Neural cell (in vitro differentiated cells): ENCODE data around the gene CDK12. TPM values are rescaled to one million over a fixed set of nuclear protein-coding genes. Genes with fewer than 3 reads are reported as not detected.

Source experiments
- H2AFZ ChIP-seq: fragments of 200-600, 300-800 bp; sonication (generic), shearing (Covaris generic); 2 replicates; pipeline ENCODE4 v1.6.0; 2014; ENCODE audit warnings: low read depth, mild to moderate bottlenecking, antibody characterized with exemption, low read length, moderate library complexity
- H3F3A ChIP-seq: fragments of 200-600 bp; shearing (Covaris generic); 2 replicates; pipeline ENCODE4 v1.6.1; 2016; ENCODE audit warnings: mild to moderate bottlenecking, moderate library complexity, mixed read lengths, antibody characterized with exemption, low read length; ENCODE audit not compliant: insufficient read depth, poor library complexity, severe bottlenecking
- H3K27ac ChIP-seq: fragments of 200-600, 300-800 bp; sonication (generic), shearing (Covaris generic); 2 replicates; pipeline ENCODE4 v1.5.1; 2014; ENCODE audit warnings: mild to moderate bottlenecking, low read length, moderate library complexity
- H3K27me3 ChIP-seq: fragments of 300-800, 200-600 bp; sonication (generic), shearing (Covaris generic); 2 replicates; pipeline ENCODE4 v1.6.0; 2014; ENCODE audit warnings: mild to moderate bottlenecking, low read depth, low read length, moderate library complexity; ENCODE audit not compliant: insufficient read depth
- H3K36me3 ChIP-seq: fragments of 300-800, 200-600 bp; sonication (generic), shearing (Covaris generic); 2 replicates; pipeline ENCODE4 v1.5.1; 2014; ENCODE audit warnings: mild to moderate bottlenecking, antibody characterized with exemption, low read length, moderate library complexity; ENCODE audit not compliant: insufficient read depth
- H3K4me2 ChIP-seq: fragments of 300-800, 200-600 bp; sonication (generic), shearing (Covaris generic); 2 replicates; pipeline ENCODE4 v1.6.0; 2014; ENCODE audit warnings: mild to moderate bottlenecking, low read length
- H3K4me3 ChIP-seq: fragments of 300-800, 200-600 bp; sonication (generic), shearing (Covaris generic); 2 replicates; pipeline ENCODE4 v1.5.1; 2014; ENCODE audit warnings: mild to moderate bottlenecking, low read length, moderate library complexity
- H3K79me2 ChIP-seq: fragments of 200-600 bp; shearing (Covaris generic); replicated peaks from 2 replicates; pipeline ENCODE4 v1.6.0; 2014; ENCODE audit warnings: mild to moderate bottlenecking, low read length, moderate library complexity; ENCODE audit not compliant: insufficient read depth
- H3K9ac ChIP-seq: fragments of 300-800, 200-600 bp; sonication (generic), shearing (Covaris generic); 2 replicates; pipeline ENCODE4 v1.6.1; 2016; ENCODE audit warnings: mild to moderate bottlenecking, low read length, mixed read lengths
- H3K9me2 ChIP-seq: fragments of 200-600 bp; shearing (Covaris generic); 2 replicates; pipeline ENCODE4 v1.6.1; 2016; ENCODE audit warnings: mild to moderate bottlenecking, low read length, mixed read lengths; ENCODE audit not compliant: insufficient read depth
- H3K9me3 ChIP-seq: fragments of 200-600, 300-800 bp; sonication (generic), shearing (Covaris generic); 2 replicates; pipeline ENCODE4 v1.6.1; 2016; ENCODE audit warnings: mild to moderate bottlenecking, mixed run types, low read length, moderate library complexity, mixed read lengths
- H4K20me1 ChIP-seq: fragments of 200-600 bp; shearing (Covaris generic); 2 replicates; pipeline ENCODE4 v1.6.1; 2016; ENCODE audit warnings: mild to moderate bottlenecking, mixed run types; ENCODE audit not compliant: insufficient read depth
- EP300 ChIP-seq: fragments of 450-650 bp; conservative IDR thresholded peaks from 2 replicates; pipeline ENCODE4 v1.6.1; 2014; ENCODE audit warnings: antibody characterized with exemption, mild to moderate bottlenecking, moderate library complexity; ENCODE audit not compliant: poor library complexity, severe bottlenecking
- EZH2 ChIP-seq: fragments of 200-600, 300-800 bp; shearing (Covaris generic), sonication (generic); IDR thresholded peaks from 2 replicates; pipeline ENCODE4 v1.6.1; 2014; ENCODE audit warnings: antibody characterized with exemption, low read length, borderline replicate concordance, mild to moderate bottlenecking; ENCODE audit not compliant: insufficient read depth, poor library complexity, severe bottlenecking
- MXI1 ChIP-seq: fragments of 450-650 bp; conservative IDR thresholded peaks from 2 replicates; pipeline ENCODE4 v1.6.1; 2014; ENCODE audit warnings: antibody characterized with exemption, mild to moderate bottlenecking; ENCODE audit not compliant: poor library complexity, severe bottlenecking
- POLR2AphosphoS5 ChIP-seq: IDR thresholded peaks from 2 replicates; pipeline ENCODE4 v1.6.1; 2012
- RAD21 ChIP-seq: fragments of 450-650 bp; conservative IDR thresholded peaks from 2 replicates; pipeline ENCODE4 v1.6.1; 2014; ENCODE audit warnings: antibody characterized with exemption, mild to moderate bottlenecking, moderate library complexity
- SMC3 ChIP-seq: fragments of 450-650 bp; conservative IDR thresholded peaks from 2 replicates; pipeline ENCODE4 v1.6.1; 2014; ENCODE audit warnings: antibody characterized with exemption, mild to moderate bottlenecking, moderate library complexity; ENCODE audit not compliant: poor library complexity
- TAF1 ChIP-seq: IDR thresholded peaks from 2 replicates; pipeline ENCODE4 v1.6.1; 2012; ENCODE audit warnings: low read depth
- polyA plus RNA-seq: library from polyadenylated mRNA; depleted of rRNA; stranded (reverse); fragments of >200 nt; gene quantifications from 2 replicates; pipeline ENCODE4 v1.2.3, GENCODE V29; 2014
- TF ChIP-seq, protein P1 (sequence below): IDR thresholded peaks from 2 replicates; pipeline ENCODE4 v1.6.1; 2012; ENCODE audit warnings: borderline replicate concordance
- TF ChIP-seq, protein P2 (sequence below): fragments of 450-650 bp; IDR thresholded peaks from 2 replicates; pipeline ENCODE4 v1.5.1; 2014; ENCODE audit warnings: antibody characterized with exemption, mild to moderate bottlenecking, moderate library complexity; ENCODE audit not compliant: poor library complexity, severe bottlenecking

CDK12 gene
- polyA plus RNA-seq, 1 donor from 2014 or later: 10.4 TPM

DNA sequence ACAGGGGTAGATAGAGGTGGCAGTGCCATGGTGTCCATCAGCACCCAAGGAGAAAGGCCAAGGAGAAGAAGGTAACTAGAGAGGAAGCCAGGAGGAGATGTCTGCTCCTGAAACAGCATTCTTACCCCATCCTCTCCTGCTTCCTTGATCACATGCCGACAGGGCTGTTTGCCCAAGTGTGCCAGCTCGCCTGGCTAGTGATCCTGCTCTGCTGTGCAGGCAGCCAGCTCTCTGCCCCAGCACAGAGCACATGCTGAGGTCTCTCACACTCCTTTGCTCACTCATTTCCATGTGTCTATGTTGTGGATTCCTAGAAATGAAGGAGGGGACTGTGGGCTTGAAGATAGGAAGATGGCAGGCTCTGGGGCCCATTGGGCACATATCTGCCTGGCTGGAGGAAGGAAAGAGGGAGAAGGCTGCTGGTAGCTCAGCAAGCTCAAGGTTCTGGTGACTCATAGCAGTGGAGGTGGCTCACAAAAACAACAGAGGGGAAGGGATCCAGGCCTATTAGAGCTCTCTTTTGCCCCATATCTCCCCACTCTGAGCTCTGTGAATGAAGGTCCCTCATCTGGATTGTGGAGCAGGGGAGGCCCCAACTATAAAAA lies 92.2 kb downstream of the CDK12 start:
- no peaks in the 10 kb centered on the region for H3K27me3 ChIP-seq
- no peak overlapping the region for H3K9ac ChIP-seq
- no peak for TF ChIP-seq POLR2AphosphoS5
- no peak for TF ChIP-seq RAD21
- TF ChIP-seq, protein P1, sequence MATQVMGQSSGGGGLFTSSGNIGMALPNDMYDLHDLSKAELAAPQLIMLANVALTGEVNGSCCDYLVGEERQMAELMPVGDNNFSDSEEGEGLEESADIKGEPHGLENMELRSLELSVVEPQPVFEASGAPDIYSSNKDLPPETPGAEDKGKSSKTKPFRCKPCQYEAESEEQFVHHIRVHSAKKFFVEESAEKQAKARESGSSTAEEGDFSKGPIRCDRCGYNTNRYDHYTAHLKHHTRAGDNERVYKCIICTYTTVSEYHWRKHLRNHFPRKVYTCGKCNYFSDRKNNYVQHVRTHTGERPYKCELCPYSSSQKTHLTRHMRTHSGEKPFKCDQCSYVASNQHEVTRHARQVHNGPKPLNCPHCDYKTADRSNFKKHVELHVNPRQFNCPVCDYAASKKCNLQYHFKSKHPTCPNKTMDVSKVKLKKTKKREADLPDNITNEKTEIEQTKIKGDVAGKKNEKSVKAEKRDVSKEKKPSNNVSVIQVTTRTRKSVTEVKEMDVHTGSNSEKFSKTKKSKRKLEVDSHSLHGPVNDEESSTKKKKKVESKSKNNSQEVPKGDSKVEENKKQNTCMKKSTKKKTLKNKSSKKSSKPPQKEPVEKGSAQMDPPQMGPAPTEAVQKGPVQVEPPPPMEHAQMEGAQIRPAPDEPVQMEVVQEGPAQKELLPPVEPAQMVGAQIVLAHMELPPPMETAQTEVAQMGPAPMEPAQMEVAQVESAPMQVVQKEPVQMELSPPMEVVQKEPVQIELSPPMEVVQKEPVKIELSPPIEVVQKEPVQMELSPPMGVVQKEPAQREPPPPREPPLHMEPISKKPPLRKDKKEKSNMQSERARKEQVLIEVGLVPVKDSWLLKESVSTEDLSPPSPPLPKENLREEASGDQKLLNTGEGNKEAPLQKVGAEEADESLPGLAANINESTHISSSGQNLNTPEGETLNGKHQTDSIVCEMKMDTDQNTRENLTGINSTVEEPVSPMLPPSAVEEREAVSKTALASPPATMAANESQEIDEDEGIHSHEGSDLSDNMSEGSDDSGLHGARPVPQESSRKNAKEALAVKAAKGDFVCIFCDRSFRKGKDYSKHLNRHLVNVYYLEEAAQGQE: no peak
- TF ChIP-seq MXI1: no peak
- no peak for TF ChIP-seq EZH2
- TF ChIP-seq TAF1: no peak
- TF ChIP-seq, protein P2, sequence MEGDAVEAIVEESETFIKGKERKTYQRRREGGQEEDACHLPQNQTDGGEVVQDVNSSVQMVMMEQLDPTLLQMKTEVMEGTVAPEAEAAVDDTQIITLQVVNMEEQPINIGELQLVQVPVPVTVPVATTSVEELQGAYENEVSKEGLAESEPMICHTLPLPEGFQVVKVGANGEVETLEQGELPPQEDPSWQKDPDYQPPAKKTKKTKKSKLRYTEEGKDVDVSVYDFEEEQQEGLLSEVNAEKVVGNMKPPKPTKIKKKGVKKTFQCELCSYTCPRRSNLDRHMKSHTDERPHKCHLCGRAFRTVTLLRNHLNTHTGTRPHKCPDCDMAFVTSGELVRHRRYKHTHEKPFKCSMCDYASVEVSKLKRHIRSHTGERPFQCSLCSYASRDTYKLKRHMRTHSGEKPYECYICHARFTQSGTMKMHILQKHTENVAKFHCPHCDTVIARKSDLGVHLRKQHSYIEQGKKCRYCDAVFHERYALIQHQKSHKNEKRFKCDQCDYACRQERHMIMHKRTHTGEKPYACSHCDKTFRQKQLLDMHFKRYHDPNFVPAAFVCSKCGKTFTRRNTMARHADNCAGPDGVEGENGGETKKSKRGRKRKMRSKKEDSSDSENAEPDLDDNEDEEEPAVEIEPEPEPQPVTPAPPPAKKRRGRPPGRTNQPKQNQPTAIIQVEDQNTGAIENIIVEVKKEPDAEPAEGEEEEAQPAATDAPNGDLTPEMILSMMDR: no peak
- no peak for TF ChIP-seq SMC3
- TF ChIP-seq EP300: no peak
- no peaks in the 10 kb centered on the region for H3K36me3 ChIP-seq
- H3K4me2 ChIP-seq: no peak overlapping the region
- H3K79me2 ChIP-seq: no peaks in the 10 kb centered on the region
- no peaks in the 10 kb centered on the region for H3K9me3 ChIP-seq
- H4K20me1 ChIP-seq: no peaks in the 10 kb centered on the region
- H3F3A ChIP-seq: no peaks in the 10 kb centered on the region
- H3K4me3 ChIP-seq: no peak overlapping the region
- no peaks in the 10 kb centered on the region for H3K9me2 ChIP-seq
- H2AFZ ChIP-seq: no peak overlapping the region
- no peak overlapping the region for H3K27ac ChIP-seq

DNA sequence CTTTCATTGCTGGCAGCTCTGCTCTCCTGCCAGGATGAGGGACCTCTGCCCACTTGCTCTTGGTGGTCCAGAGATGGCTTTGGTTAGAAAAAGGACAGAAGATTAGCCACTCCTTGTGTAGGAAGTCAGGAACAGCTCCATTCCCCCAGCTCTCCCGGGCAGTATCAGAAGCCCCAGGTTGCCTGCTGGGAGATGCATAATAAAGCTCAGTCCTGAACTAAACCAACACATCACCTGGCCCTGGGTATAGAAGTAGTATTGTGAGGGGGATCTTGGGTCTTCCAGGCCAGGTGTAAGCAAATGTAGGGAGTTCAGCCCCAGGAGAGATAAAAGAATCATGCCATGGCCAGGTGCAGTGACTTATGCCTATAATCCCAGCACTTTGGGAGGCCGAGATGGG lies 94.1 kb downstream of the CDK12 start:
- H3K9ac ChIP-seq: no peak overlapping the region
- H3K9me3 ChIP-seq: no peaks in the 10 kb centered on the region
- no peak overlapping the region for H3K4me2 ChIP-seq
- H3K27me3 ChIP-seq: no peaks in the 10 kb centered on the region
- H3K79me2 ChIP-seq: no peaks in the 10 kb centered on the region
- TF ChIP-seq EZH2: no peak
- TF ChIP-seq TAF1: no peak
- TF ChIP-seq MXI1: no peak
- no peaks in the 10 kb centered on the region for H3F3A ChIP-seq
- no peaks in the 10 kb centered on the region for H3K36me3 ChIP-seq
- no peaks in the 10 kb centered on the region for H3K9me2 ChIP-seq
- H3K27ac ChIP-seq: no peak overlapping the region
- H3K4me3 ChIP-seq: no peak overlapping the region
- no peak overlapping the region for H2AFZ ChIP-seq
- H4K20me1 ChIP-seq: no peaks in the 10 kb centered on the region
